ENCODE data around the gene FOSL1. TPM values are rescaled to one million over a fixed set of nuclear protein-coding genes. Genes with fewer than 3 reads are reported as not detected.

FOSL1 gene
- total RNA-seq, 6 experiments from 2014 or later, result 0.35 to 1.2 (median 0.89) TPM; not detected in 2

- Histone ChIP-seq H3K4me3 (no peak overlapping the region), H3K9me3 (no peaks in the 10 kb centered on the region), H3K27ac (no peak overlapping the region), H3K27me3 (no peaks in the 10 kb centered on the region), H3K36me3 (no peaks in the 10 kb centered on the region), H3K4me1 (no peaks in the 10 kb centered on the region)
- WGBS (ENCODE audit: insufficient coverage, low coverage, low lambda C conversion rate, missing lambda C conversion rate), result 89% methylated on average over 4 of the region's 7 CpGs
- intact Hi-C loops (cut with DNase I), result no loop called here
- ATAC-seq (no peak), DNase-seq (no peak)
- TF ChIP-seq, protein P1, sequence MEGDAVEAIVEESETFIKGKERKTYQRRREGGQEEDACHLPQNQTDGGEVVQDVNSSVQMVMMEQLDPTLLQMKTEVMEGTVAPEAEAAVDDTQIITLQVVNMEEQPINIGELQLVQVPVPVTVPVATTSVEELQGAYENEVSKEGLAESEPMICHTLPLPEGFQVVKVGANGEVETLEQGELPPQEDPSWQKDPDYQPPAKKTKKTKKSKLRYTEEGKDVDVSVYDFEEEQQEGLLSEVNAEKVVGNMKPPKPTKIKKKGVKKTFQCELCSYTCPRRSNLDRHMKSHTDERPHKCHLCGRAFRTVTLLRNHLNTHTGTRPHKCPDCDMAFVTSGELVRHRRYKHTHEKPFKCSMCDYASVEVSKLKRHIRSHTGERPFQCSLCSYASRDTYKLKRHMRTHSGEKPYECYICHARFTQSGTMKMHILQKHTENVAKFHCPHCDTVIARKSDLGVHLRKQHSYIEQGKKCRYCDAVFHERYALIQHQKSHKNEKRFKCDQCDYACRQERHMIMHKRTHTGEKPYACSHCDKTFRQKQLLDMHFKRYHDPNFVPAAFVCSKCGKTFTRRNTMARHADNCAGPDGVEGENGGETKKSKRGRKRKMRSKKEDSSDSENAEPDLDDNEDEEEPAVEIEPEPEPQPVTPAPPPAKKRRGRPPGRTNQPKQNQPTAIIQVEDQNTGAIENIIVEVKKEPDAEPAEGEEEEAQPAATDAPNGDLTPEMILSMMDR (IDR thresholded peaks at IDR 0.05), result no peak
- TF ChIP-seq POLR2A (IDR thresholded peaks at IDR 0.05), result no peak
These were observed 42.3 kb upstream of the FOSL1 start for GRCh38 chr11:65942531-65942930.

DNA sequence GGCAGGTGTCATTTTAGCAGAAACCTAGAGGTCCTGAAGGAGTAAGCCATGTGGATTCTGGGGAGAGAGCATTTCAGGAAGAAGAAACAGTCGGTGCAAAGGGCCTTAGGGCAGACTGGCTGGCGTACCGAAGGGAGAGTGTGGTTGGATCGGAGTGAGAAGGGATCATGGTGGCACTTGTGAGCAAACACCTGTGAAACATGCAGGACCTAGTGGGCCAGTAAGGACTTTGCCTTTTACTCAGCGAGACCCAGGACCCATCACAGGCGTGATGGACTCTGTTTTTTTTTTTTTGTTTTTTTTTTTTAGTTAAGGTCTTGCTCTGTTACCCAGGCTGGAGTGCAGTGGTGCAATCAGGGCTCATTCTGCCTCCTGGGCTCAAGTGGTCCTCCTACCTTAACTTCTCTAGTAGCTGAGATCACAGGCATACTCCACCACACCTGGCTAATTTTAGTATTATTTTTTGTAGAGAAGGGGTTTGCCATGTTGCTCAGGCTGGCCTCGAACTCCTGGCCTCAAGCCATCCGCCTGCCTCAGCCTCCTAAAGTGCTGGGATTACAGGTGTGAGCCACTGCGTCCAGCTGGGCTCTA is 41.6 kb upstream of the FOSL1 start:
- Histone ChIP-seq H3K36me3 (no peaks in the 10 kb centered on the region), H3K4me1 (no peaks in the 10 kb centered on the region), H3K27me3 (no peaks in the 10 kb centered on the region), H3K4me3 (no peak overlapping the region), H3K27ac (no peak overlapping the region), H3K9me3 (no peaks in the 10 kb centered on the region)
- 62% methylated on average over 8 of the region's 9 CpGs for WGBS (ENCODE audit: insufficient coverage, low coverage, low lambda C conversion rate, missing lambda C conversion rate)
- ATAC-seq, result no peak
- DNase-seq, result no peak
- intact Hi-C loops (cut with DNase I), result no loop called here
- TF ChIP-seq, protein P1 (IDR thresholded peaks at IDR 0.05), result no peak
- TF ChIP-seq POLR2A (IDR thresholded peaks at IDR 0.05), result no peak

DNA sequence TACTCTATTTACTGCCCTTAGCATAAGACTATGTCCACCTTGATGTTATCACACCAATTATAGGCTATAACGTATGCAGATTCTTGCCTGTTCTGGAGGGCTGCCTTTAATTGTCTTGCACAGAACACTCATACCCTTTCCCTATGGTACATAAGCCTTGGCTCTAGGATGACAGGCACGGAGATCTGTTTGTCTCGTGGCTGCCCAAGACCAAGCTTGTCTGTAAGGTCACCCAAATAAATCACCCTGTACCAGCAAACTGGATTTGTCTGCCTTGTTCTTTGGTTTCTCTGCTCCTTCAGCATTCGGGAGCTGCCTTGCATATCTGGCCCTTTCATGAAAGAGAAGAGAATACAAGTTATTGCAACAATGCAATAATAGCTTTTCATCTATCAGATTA is 37.6 kb upstream of the FOSL1 start:
- intact Hi-C loops (cut with DNase I), result no loop called here
- WGBS (ENCODE audit: insufficient coverage, low coverage, low lambda C conversion rate, missing lambda C conversion rate), result 43% methylated on average over 3 of the region's 4 CpGs
- H3K4me1 ChIP-seq, result no peaks in the 10 kb centered on the region
- ATAC-seq (no peak), DNase-seq (no peak)
- no peak overlapping the region for H3K27ac ChIP-seq
- H3K9me3 ChIP-seq, result no peaks in the 10 kb centered on the region
- H3K36me3 ChIP-seq, result no peaks in the 10 kb centered on the region
- no peak for TF ChIP-seq POLR2A (IDR thresholded peaks at IDR 0.05)
- TF ChIP-seq, protein P1 (IDR thresholded peaks at IDR 0.05), result no peak
- H3K4me3 ChIP-seq, result no peak overlapping the region
- H3K27me3 ChIP-seq, result no peaks in the 10 kb centered on the region

DNA sequence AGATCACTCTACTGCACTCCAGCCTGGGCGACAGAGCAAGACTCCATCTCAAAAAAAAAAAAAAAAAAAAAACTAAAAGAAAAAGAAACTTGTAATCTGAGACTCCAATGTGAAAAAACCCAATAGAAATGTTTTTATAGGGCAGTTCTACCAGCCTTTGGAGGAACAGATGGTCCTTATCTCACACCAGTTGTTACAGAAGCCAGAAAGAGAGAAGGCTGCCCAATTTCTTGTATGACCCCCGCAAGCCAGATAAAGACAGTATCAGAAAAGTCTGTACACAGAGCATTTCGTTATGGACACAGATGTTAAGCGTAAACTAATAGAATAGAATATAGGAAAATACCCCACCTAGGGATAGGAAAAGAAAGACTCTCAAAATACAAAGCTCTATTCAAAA is 33.8 kb upstream of the FOSL1 start:
- H3K27ac ChIP-seq, result no peak overlapping the region
- intact Hi-C loops (cut with DNase I), result no loop called here
- WGBS (ENCODE audit: insufficient coverage, low coverage, low lambda C conversion rate, missing lambda C conversion rate), result 56% methylated on average over 3 of the region's 4 CpGs
- no peak for DNase-seq
- ATAC-seq, result no peak
- no peak overlapping the region for H3K4me3 ChIP-seq
- H3K36me3 ChIP-seq, result no peaks in the 10 kb centered on the region
- no peak for TF ChIP-seq POLR2A (IDR thresholded peaks at IDR 0.05)
- H3K27me3 ChIP-seq, result no peaks in the 10 kb centered on the region
- H3K4me1 ChIP-seq, result no peaks in the 10 kb centered on the region
- no peaks in the 10 kb centered on the region for H3K9me3 ChIP-seq

GRCh38 chr11:65932558-65932919 is 32.4 kb upstream of the FOSL1 start:
- TF ChIP-seq, protein P1 (IDR thresholded peaks at IDR 0.05), result no peak
- TF ChIP-seq POLR2A (IDR thresholded peaks at IDR 0.05), result no peak
- Histone ChIP-seq H3K27me3 (no peaks in the 10 kb centered on the region), H3K9me3 (no peaks in the 10 kb centered on the region), H3K4me1 (no peaks in the 10 kb centered on the region), H3K27ac (no peak overlapping the region), H3K36me3 (no peaks in the 10 kb centered on the region), H3K4me3 (no peak overlapping the region)
- ATAC-seq, result no peak
- WGBS (ENCODE audit: insufficient coverage, low coverage, low lambda C conversion rate, missing lambda C conversion rate), result 44% methylated on average over 9 of the region's 9 CpGs
- intact Hi-C loops (cut with DNase I), result no loop called here
- no peak for DNase-seq
